Stomach smooth muscle (tissue), 2 donors: Measurements from ENCODE around the gene TNNI3K.

Experiments used
- H3K27ac ChIP-seq: one replicate; pipeline ENCODE4 v1.7.0; 2013; ENCODE audit warnings: mild to moderate bottlenecking, low read length, inconsistent platforms
- H3K27me3 ChIP-seq, 2 donors: one replicate each; pipeline ENCODE4 v1.7.0; 2013; ENCODE audit warnings: low read length in 2 of 2; ENCODE audit not compliant: insufficient read depth in 2 of 2, control insufficient read depth in 1 of 2
- H3K36me3 ChIP-seq, 2 donors: one replicate each; pipeline ENCODE4 v1.7.0; 2013; ENCODE audit warnings: low read length in 2 of 2; ENCODE audit not compliant: control insufficient read depth in 2 of 2, insufficient read depth in 2 of 2
- H3K4me1 ChIP-seq: one replicate; pipeline ENCODE4 v1.7.0; 2013; ENCODE audit warnings: low read length; ENCODE audit not compliant: control insufficient read depth, insufficient read depth
- H3K4me3 ChIP-seq, 2 donors: one replicate each; pipeline ENCODE4 v1.7.0; 2013; ENCODE audit warnings: low read length in 2 of 2
- H3K9ac ChIP-seq, 2 donors: one replicate each; pipeline ENCODE4 v1.7.0; 2013; ENCODE audit warnings: low read length in 2 of 2, mild to moderate bottlenecking in 1 of 2
- H3K9me3 ChIP-seq, 2 donors: one replicate each; pipeline ENCODE4 v1.7.0; 2013; ENCODE audit warnings: low read length in 2 of 2; ENCODE audit not compliant: control insufficient read depth in 2 of 2
- donor health status: healthy.
- donor health status: Pancreatic carcinoma.

TNNI3K gene

DNA sequence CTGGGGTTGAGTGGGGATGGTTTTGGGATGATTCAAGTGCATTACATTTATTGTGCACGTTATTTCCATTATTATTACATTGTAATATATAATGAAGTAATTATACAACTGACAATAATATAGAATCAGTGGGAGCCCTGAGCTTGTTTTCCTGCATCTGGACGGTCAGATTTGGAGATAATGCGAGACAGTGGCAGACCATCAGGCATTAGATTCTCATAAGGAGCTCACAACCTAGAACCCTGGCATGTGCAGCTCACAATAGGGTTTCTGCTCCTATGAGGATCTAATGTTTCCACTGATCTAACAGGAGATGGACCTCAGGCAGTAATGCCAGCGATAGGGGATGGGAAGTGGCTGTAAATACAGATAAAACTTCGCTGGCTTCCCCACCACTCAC lies 355.1 kb downstream of the TNNI3K start:
- no peaks in the 10 kb centered on the region for H3K36me3 ChIP-seq
- no peak overlapping the region for H3K9ac ChIP-seq
- H3K27me3 ChIP-seq, result no peaks in the 10 kb centered on the region
- H3K27ac ChIP-seq, result no peak overlapping the region
- H3K4me1 ChIP-seq, result no peaks in the 10 kb centered on the region
- no peaks in the 10 kb centered on the region for H3K9me3 ChIP-seq
- H3K4me3 ChIP-seq, result no peak overlapping the region

DNA sequence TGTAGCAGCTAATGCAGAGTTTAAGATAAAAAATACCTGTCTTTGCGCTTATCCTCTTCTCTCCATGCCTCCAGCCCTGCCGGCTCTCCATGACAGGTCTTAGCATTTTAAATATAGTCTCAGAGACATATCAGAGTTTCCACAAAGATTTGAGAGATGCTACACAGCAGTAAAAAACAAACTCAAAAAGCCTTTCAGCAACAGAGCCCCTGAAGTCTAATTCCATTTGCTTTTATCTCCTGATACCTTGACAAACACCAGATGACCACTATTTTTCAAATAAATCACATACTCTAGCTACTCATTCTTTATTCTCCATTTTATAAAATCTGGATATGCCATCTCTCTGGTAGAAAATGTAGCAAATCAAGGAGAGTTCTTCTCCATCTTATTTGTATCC lies 356.8 kb downstream of the TNNI3K start:
- no peak overlapping the region for H3K9ac ChIP-seq
- H3K9me3 ChIP-seq, result no peaks in the 10 kb centered on the region
- no peak overlapping the region for H3K27ac ChIP-seq
- H3K4me1 ChIP-seq, result no peaks in the 10 kb centered on the region
- H3K36me3 ChIP-seq, result no peaks in the 10 kb centered on the region
- H3K4me3 ChIP-seq, result no peak overlapping the region
- no peaks in the 10 kb centered on the region for H3K27me3 ChIP-seq

- H3K27me3 ChIP-seq, result no peaks in the 10 kb centered on the region
- H3K4me3 ChIP-seq, result no peak overlapping the region
- H3K36me3 ChIP-seq, result no peaks in the 10 kb centered on the region
- no peaks in the 10 kb centered on the region for H3K9me3 ChIP-seq
- no peak overlapping the region for H3K9ac ChIP-seq
- H3K27ac ChIP-seq, result no peak overlapping the region
- no peaks in the 10 kb centered on the region for H3K4me1 ChIP-seq
Measured at GRCh38 chr1:74592580-74593355, 357.6 kb downstream of the TNNI3K start.
